ENCODE data around the gene PPP1R2.
"Not testable (repeated sequence)": the region's sequence is repeated elsewhere in the genome, so short reads cannot be mapped to it uniquely, and the experiment has no call there.

Gene PPP1R2

GRCh38 chr3:195532834-195533233 lies 10.3 kb downstream of the PPP1R2 start:
- no peak for DNase-seq

- no peak for DNase-seq
Measured at GRCh38 chr3:195532345-195532744, 10.8 kb downstream of the PPP1R2 start.

- DNase-seq, result no peak
Measured at GRCh38 chr3:195531683-195532082, 11.4 kb downstream of the PPP1R2 start.

GRCh38 chr3:195526492-195526891 lies 16.6 kb downstream of the PPP1R2 start:
- DNase-seq, result no peak

- no peak for DNase-seq
Measured at GRCh38 chr3:195524171-195524896, 18.8 kb downstream of the PPP1R2 start.

GRCh38 chr3:195522254-195523023 lies 20.7 kb downstream of the PPP1R2 start:
- DNase-seq, result peak in 1 of 2 experiments; percentile 39

- DNase-seq, result no peak
Measured at GRCh38 chr3:195517030-195517429, 26.1 kb downstream of the PPP1R2 start.

GRCh38 chr3:195514610-195515235 lies 28.4 kb downstream of the PPP1R2 start:
- DNase-seq, result not testable (repeated sequence)

- no peak for DNase-seq
Measured at GRCh38 chr3:195512798-195513345, 30.3 kb downstream of the PPP1R2 start.

GRCh38 chr3:195511136-195511535 lies 32.0 kb downstream of the PPP1R2 start:
- DNase-seq, result no peak

- no peak for DNase-seq
Measured at GRCh38 chr3:195508185-195508584, 34.9 kb downstream of the PPP1R2 start.

GRCh38 chr3:195475614-195476013 lies 67.5 kb downstream of the PPP1R2 start:
- no peak for DNase-seq

- DNase-seq, result not testable (repeated sequence)
Measured at GRCh38 chr3:195475116-195475515, 68.0 kb downstream of the PPP1R2 start.

GRCh38 chr3:195468841-195469240 lies 74.3 kb downstream of the PPP1R2 start:
- DNase-seq, result no peak

GRCh38 chr3:195468391-195468776 lies 74.7 kb downstream of the PPP1R2 start:
- no peak for DNase-seq

- DNase-seq, result no peak
Measured at GRCh38 chr3:195467641-195468390, 75.3 kb downstream of the PPP1R2 start.

- DNase-seq, result no peak
Measured at GRCh38 chr3:195466251-195466650, 76.9 kb downstream of the PPP1R2 start.

Data from SW 1271 (cell line).